ENCODE measurements around the gene GPR142.

The GPR142 gene

GRCh38 chr17:74369665-74370490, 2.6 kb downstream of the GPR142 start:
- DNase-seq (ENCODE audit: low read depth in 2 of 2): no peak

GRCh38 chr17:74371653-74372147, 4.4 kb downstream of the GPR142 start:
- no peak for DNase-seq (ENCODE audit: low read depth in 2 of 2)

- DNase-seq (ENCODE audit: low read depth in 2 of 2): no peak
Measured at GRCh38 chr17:74372426-74372825, 5.1 kb downstream of the GPR142 start.

- no peak for DNase-seq (ENCODE audit: low read depth in 2 of 2)
Measured at GRCh38 chr17:74373838-74374606, 6.7 kb downstream of the GPR142 start.

GRCh38 chr17:74374858-74375257, 7.6 kb downstream of the GPR142 start:
- DNase-seq (ENCODE audit: low read depth in 2 of 2): no peak

GRCh38 chr17:74379495-74380085, 12.3 kb downstream of the GPR142 start:
- peak; percentile 62 to 80 for DNase-seq (ENCODE audit: low read depth in 2 of 2)

- DNase-seq (ENCODE audit: low read depth in 2 of 2): no peak
Measured at GRCh38 chr17:74380086-74380958, 13.0 kb downstream of the GPR142 start.

GRCh38 chr17:74380959-74381808, 13.9 kb downstream of the GPR142 start:
- DNase-seq (ENCODE audit: low read depth in 2 of 2): no peak

GRCh38 chr17:74383141-74383540, 15.8 kb downstream of the GPR142 start:
- no peak for DNase-seq (ENCODE audit: low read depth in 2 of 2)

- no peak for DNase-seq (ENCODE audit: low read depth in 2 of 2)
Measured at GRCh38 chr17:74385201-74385600, 17.9 kb downstream of the GPR142 start.

GRCh38 chr17:74386386-74386785, 19.1 kb downstream of the GPR142 start:
- DNase-seq (ENCODE audit: low read depth in 2 of 2): no peak

GRCh38 chr17:74387365-74388218, 20.3 kb downstream of the GPR142 start:
- DNase-seq (ENCODE audit: low read depth in 2 of 2): no peak

- DNase-seq (ENCODE audit: low read depth in 2 of 2): no peak
Measured at GRCh38 chr17:74389084-74389753, 21.9 kb downstream of the GPR142 start.

- DNase-seq (ENCODE audit: low read depth in 2 of 2): no peak
Measured at GRCh38 chr17:74389937-74390679, 22.8 kb downstream of the GPR142 start.

- DNase-seq (ENCODE audit: low read depth in 2 of 2): no peak
Measured at GRCh38 chr17:74390680-74391653, 23.7 kb downstream of the GPR142 start.

GRCh38 chr17:74391771-74392170, 24.5 kb downstream of the GPR142 start:
- no peak for DNase-seq (ENCODE audit: low read depth in 2 of 2)

GRCh38 chr17:74392848-74393247, 25.5 kb downstream of the GPR142 start:
- DNase-seq (ENCODE audit: low read depth in 2 of 2): no peak

All from stimulated activated CD8-positive, alpha-beta memory T cell treated with anti-CD3 and anti-CD28 coated beads, Interleukin-15, amount 100 ng/mL, for 4 hours (primary cell).